ENCODE measurements around the gene HLA-DRB5. TPM values are rescaled to one million over a fixed set of nuclear protein-coding genes. Genes with fewer than 3 reads are reported as not detected.

Gene HLA-DRB5
- total and polyA plus RNA-seq, 7 donors, result 0.21 to 23.9 (median 6.5) TPM

DNA sequence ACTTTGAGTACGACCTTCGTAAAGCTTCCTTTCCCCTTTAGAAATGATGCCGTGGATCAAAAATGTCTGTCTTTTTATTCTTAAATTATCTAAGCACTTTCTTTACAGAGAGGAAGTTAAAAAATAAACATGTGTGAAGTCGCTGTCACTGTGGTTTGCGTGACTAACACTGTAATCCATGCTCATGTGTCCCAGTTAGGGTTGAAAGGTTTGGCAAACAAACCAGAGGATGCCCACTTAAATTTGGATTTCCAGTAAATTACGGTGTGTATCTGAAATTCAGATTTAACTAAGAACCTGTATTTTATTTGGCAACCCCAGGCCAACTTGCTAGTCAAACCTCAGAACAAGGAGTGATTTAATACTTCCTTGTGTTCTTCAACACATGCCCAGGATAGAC, 38.5 kb upstream of the HLA-DRB5 start:
- no peaks in the 10 kb centered on the region for H3K27me3 ChIP-seq (ENCODE audit: insufficient read depth in 3 of 3, low read length in 2 of 3)
- 0 to 16% (median 0%) methylated on average over 2 to 6 of the region's 6 CpGs for WGBS, 3 donors
- no peaks in the 10 kb centered on the region for H3K9me3 ChIP-seq
- H3K36me3 ChIP-seq (ENCODE audit: insufficient read depth in 1 of 2, low read depth in 1 of 2), result no peaks in the 10 kb centered on the region
- no peak overlapping the region for H3K4me3 ChIP-seq
- DNase-seq (no peak), ATAC-seq (no peak)
- H3K27ac ChIP-seq, result no peak overlapping the region
- intact Hi-C loops (cut with DNase I), result loop anchor here in 1 of 2 donors (10.0 kb wide), 1 partner anchor 94 kb away; no protein-coding TSS in a partner anchor
- TF ChIP-seq, protein P1, sequence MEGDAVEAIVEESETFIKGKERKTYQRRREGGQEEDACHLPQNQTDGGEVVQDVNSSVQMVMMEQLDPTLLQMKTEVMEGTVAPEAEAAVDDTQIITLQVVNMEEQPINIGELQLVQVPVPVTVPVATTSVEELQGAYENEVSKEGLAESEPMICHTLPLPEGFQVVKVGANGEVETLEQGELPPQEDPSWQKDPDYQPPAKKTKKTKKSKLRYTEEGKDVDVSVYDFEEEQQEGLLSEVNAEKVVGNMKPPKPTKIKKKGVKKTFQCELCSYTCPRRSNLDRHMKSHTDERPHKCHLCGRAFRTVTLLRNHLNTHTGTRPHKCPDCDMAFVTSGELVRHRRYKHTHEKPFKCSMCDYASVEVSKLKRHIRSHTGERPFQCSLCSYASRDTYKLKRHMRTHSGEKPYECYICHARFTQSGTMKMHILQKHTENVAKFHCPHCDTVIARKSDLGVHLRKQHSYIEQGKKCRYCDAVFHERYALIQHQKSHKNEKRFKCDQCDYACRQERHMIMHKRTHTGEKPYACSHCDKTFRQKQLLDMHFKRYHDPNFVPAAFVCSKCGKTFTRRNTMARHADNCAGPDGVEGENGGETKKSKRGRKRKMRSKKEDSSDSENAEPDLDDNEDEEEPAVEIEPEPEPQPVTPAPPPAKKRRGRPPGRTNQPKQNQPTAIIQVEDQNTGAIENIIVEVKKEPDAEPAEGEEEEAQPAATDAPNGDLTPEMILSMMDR (IDR thresholded peaks at IDR 0.05), result no peak
- H3K4me1 ChIP-seq, result no peaks in the 10 kb centered on the region

DNA sequence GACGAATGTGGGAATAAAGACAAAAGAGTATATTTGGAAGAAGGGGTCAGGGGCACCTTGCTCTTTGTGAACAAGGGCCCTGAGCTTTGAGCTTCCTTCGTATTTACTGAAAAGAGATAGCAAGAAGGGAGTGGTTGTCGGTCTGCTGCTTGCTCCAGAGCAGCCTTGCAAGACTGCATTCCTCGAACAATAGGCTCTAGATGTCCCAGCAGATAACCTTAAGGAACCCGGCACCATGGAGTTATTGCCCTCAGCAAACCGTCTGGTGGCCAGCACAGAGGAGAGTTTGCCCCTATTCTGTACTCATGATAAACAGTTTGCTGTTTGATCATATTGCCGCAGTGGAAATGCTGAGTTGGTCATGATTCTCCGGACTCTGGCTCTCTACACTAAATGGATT, 36.9 kb upstream of the HLA-DRB5 start:
- Histone ChIP-seq H3K4me3 (no peak overlapping the region), H3K27me3 (ENCODE audit: insufficient read depth in 3 of 3, low read length in 2 of 3) (no peaks in the 10 kb centered on the region), H3K4me1 (no peaks in the 10 kb centered on the region), H3K9me3 (no peaks in the 10 kb centered on the region), H3K27ac (no peak overlapping the region), H3K36me3 (ENCODE audit: insufficient read depth in 1 of 2, low read depth in 1 of 2) (no peaks in the 10 kb centered on the region)
- no peak for ATAC-seq
- WGBS, 3 donors, result 50 to 59% (median 57%) methylated on average over 2 to 7 of the region's 8 CpGs
- DNase-seq, result no peak
- TF ChIP-seq, protein P1 (IDR thresholded peaks at IDR 0.05), result no peak
- intact Hi-C loops (cut with DNase I), result loop anchor here in 1 of 2 donors (10.0 kb wide), 1 partner anchor 92 kb away; no protein-coding TSS in a partner anchor

DNA sequence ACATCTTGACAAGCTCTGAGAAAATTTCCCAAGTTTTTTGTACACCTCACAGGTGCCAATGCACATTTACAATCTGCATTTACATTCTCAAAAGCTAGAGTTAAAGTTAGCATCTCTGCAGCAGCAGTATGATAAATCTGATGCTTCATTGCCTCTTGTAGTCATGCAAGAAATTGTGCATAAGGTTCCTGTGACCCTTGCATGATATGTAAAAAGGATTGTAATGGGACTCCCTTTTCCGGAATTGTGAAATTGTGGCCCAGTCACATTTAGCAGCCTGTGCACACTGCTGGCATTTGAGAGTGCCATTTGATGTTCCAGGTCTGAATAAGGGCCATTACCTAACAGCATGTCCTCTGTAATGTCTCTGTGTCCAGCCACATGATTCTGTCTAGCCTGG, 35.4 kb upstream of the HLA-DRB5 start:
- Histone ChIP-seq H3K27me3 (ENCODE audit: insufficient read depth in 3 of 3, low read length in 2 of 3) (no peaks in the 10 kb centered on the region), H3K27ac (no peak overlapping the region), H3K9me3 (no peaks in the 10 kb centered on the region), H3K36me3 (ENCODE audit: insufficient read depth in 1 of 2, low read depth in 1 of 2) (no peaks in the 10 kb centered on the region), H3K4me1 (no peaks in the 10 kb centered on the region), H3K4me3 (no peak overlapping the region)
- no peak for ATAC-seq
- 86% methylated on average over 1 of the region's 1 CpG; no CpG with 5 or more reads in 2 of the 3 donors for WGBS, 3 donors
- TF ChIP-seq, protein P1 (IDR thresholded peaks at IDR 0.05), result no peak
- intact Hi-C loops (cut with DNase I), result loop anchor here in 1 of 2 donors (10.0 kb wide), 1 partner anchor 91 kb away; no protein-coding TSS in a partner anchor
- no peak for DNase-seq

DNA sequence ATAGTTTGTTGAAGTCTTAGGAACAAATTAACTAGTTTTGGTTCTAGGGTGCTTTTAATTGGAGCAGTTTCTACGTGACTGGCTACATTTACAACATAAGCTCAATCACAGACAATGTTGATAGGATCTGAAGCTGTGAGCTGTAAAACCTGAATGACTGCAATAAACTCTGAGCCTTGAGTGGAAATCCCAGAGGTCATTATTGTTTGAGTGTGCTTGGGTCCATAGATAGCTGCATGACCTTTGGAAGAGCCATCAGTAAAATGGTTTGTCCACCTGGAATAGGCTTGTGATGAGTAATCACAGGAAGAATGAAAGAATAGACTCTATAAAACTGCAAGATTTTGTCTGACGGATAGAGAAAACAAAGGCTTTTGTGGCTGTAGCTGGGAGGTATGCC, 32.9 kb upstream of the HLA-DRB5 start:
- Histone ChIP-seq H3K9me3 (no peaks in the 10 kb centered on the region), H3K36me3 (ENCODE audit: insufficient read depth in 1 of 2, low read depth in 1 of 2) (no peaks in the 10 kb centered on the region), H3K4me1 (no peaks in the 10 kb centered on the region), H3K27me3 (ENCODE audit: insufficient read depth in 3 of 3, low read length in 2 of 3) (no peaks in the 10 kb centered on the region), H3K4me3 (no peak overlapping the region), H3K27ac (no peak overlapping the region)
- no peak for DNase-seq
- 39% methylated on average over 2 of the region's 2 CpGs; no CpG with 5 or more reads in 2 of the 3 donors for WGBS, 3 donors
- TF ChIP-seq, protein P1 (IDR thresholded peaks at IDR 0.05), result no peak
- intact Hi-C loops (cut with DNase I), result loop anchor here in 1 of 2 donors (10.0 kb wide), 1 partner anchor 88 kb away; no protein-coding TSS in a partner anchor
- no peak for ATAC-seq

DNA sequence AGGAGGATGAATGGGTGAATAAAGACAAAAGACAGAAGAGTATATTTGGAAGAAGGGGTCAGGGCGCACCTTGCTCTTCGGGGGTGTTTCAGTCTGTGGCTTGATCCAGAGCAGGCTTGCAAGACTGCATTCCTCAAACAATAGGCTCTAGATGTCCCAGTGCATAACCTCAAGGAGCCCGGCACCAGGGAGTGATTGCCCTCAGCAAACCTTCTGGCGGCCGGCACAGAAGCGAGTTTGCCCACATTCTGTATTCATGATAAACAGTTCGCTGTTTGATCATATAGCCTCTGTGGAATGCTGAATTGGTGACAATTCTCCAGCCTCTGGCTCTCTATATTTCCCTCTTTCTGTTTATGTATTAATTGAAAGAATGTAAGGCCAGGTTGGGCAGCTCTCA, 29.7 kb upstream of the HLA-DRB5 start:
- ATAC-seq (no peak), DNase-seq (no peak)
- H3K4me3 ChIP-seq, result no peak overlapping the region
- H3K9me3 ChIP-seq, result no peaks in the 10 kb centered on the region
- no peaks in the 10 kb centered on the region for H3K4me1 ChIP-seq
- H3K27me3 ChIP-seq (ENCODE audit: insufficient read depth in 3 of 3, low read length in 2 of 3), result no peaks in the 10 kb centered on the region
- TF ChIP-seq, protein P1 (IDR thresholded peaks at IDR 0.05), result no peak
- H3K36me3 ChIP-seq (ENCODE audit: insufficient read depth in 1 of 2, low read depth in 1 of 2), result no peaks in the 10 kb centered on the region
- H3K27ac ChIP-seq, result no peak overlapping the region
- intact Hi-C loops (cut with DNase I), result loop anchor here in 1 of 2 donors (10.0 kb wide), 1 partner anchor 85 kb away; no protein-coding TSS in a partner anchor
- 79% methylated on average over 7 of the region's 7 CpGs; no CpG with 5 or more reads in 2 of the 3 donors for whole genome bisulfite sequencing, 3 donors
